ENCODE measurements around the gene MAP4.
"Not testable (repeated sequence)": the region's sequence is repeated elsewhere in the genome, so short reads cannot be mapped to it uniquely, and the experiment has no call there.

Gene MAP4

DNA sequence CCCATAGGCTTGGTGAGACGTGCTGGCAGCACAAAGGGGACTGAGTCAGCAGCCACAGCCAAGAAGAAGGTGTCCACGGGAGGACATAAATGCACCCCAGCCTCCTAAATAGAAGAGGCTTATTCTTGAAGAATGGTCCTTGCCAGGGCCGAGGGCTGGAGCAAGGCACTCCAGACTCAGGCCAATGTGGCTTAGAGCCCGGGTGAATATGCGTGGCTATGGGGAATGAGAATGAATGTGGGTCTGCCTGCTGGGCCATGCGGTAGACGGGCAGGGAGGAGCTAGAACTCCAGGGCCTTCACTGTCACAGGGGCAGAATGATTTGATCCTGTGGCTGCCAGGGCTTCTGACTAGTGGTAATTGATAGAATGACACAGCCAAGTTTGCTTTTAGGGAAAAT is 179.2 kb downstream of the MAP4 start:
- DNase-seq = no peak

DNA sequence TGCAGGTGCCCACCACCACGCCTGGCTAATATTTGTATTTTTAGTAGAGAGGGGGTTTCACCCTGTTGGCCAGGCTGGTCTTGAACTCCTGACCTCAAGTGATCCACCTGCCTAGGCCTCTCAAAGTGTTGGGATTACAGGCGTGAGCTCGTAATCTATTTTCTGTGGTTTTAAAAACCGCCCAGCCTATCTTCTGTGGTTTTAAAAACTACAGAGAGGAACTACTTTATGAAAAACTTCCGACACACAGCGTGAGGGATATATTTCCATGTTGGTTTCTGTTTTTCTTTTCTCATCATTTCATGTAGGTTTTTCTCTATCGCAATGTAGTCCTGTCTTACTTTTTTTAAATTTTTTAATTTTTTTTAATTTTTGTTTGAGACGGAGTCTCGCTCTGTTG is 186.7 kb downstream of the MAP4 start:
- DNase-seq = not testable (repeated sequence)

DNA sequence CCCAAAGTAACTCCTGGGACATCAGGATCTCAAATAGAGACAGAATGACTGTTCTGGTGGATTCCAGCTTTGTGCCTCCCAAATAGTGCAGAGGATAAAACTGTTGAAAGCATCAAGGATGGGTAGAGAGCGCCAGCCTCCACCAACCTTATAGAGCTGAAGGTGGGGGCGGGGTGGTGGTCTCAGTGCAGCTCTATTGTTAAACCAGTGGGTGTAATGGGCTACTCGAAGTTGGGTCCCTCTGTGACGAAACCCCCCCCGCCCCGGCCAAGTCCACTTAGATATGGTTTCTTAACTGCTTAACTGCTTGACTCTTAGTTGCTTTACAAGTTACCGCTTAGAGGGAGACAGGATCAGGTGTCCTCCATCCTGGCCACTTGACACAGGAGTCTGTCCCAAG is 190.6 kb downstream of the MAP4 start:
- no peak for DNase-seq

- DNase-seq = peak; percentile 88 to 96 (median 94)
Observed at GRCh38 chr3:47824541-47825473, 191.4 kb downstream of the MAP4 start.

DNA sequence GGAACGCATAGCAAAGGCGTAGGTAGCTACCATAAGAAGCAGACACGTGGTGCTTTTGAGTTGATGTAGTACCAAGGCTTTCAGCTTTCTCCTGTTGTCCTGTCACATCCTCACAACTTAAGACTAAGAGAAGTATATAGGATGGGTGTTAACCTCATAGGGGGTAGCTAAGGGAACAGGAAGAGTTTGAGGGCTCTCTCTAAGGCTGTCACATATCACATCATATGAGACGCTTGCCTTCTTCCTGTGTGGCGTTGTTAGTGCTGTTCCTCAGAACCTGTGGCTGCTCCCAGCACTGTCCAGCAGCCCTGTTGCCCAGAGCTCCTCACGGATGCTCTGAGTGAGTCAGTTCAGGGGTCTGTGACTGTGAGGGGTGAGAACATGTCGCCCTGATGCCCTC is 198.6 kb downstream of the MAP4 start:
- DNase-seq = no peak

DNA sequence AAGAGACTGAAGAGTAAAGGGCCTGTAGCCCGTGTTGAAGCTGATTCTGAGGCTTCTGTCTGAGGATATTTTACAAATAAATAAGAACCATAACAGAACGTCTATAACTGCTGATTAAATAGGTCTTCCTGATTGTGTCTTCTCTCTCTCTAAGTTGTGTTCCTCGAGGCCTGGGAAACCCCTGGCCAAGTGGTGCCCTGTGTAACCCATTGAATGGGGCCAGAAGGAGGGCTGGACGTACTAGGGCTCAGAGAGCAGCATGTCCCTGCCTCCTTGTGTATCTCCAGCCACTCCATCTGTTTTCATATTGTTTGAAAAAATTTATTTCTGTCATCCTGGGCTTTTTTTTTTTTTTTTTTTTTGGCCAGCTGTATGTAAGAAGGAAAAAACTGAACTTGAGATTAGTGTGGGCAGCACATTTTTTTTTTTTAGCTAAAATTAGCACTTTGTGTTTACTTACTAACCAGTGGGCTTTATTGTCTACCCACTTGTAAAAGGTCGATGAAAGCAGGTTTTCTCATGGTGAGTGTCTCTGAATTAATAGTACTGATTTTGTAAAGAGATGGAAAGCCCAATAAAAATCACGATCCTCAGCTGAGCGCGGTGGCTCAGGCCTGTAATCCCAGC is 202.6 kb downstream of the MAP4 start:
- DNase-seq = peak; percentile 15 to 51 (median 29)

DNA sequence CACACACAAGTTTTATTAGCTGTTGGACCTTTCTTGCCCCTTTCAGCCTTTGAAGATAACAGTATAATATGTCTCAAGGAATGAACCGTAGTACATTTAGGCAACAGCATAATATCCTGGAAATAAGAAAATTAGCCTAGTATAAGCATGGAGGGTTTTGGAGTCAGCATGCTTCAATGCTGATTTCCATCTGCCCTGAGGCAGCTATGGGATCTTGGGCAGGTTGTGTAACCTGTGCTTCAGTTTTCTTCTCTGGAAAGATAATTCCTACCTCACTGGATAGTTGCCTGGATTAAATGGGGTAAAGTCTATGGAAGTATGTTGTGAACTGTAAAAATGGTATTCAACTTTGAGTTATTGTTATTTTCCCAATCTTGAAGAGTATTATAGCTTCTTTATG is 211.6 kb downstream of the MAP4 start:
- DNase-seq = no peak

GRCh38 chr3:47803480-47804025 is 212.7 kb downstream of the MAP4 start:
- DNase-seq = no peak

DNA sequence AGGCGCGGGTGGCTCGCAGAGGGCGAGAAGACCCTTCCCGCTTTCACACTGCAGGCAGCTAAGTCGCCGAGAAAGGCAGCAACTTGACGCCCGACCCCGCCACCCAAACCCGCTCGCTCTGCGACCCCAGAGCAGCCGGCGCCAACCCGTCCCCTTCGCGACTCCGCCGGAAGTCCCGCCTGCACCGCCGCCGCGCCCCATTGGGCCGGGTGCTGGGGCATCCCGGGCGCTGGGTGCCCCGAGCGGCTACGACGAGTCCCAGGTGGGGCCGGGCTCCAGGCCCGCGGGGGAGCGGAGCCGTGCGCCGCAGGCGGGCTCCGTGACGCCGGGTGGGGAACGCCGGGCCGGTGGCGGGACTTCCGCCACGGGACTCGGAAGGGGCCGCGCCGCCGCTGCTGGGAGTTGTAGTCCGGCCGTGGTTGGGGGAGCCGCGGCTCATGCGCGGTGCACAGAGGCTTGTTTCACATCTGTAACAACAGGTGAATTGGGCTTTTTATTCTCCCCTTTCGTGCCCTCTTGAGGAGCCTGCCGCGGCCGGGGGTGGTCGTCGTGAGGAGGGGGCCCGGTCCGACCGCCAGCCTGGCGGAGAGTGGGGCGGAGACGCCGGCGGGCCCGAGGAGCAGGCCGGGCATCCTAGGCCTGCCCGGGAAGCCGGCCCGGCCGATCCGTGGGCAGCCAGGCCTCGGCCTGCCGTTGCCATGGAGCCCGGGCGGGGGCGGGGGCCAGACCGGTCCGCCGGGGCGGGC is 213.3 kb downstream of the MAP4 start, which contains the start of gene DHX30:
TSS of gene DHX30 (plus strand) at position 405 of the 746 bp plus-strand sequence. CDS start 7,546 bp downstream, outside the sequence.
- DNase-seq = peak; percentile 90 to 98 (median 95)

Measured in suppressor macrophage treated with lipopolysaccharide for 1 hour (primary cell).